Eye (tissue), 1 donor: ENCODE measurements around the gene PODN.

Source experiments
- DNase-seq: peaks from one replicate; pipeline ENCODE4 v3.0.0-alpha.2; 2015

PODN gene

GRCh38 chr1:53116933-53117600, 55.1 kb downstream of the PODN start:
- no peak for DNase-seq

GRCh38 chr1:53117836-53118235, 55.8 kb downstream of the PODN start:
- DNase-seq = no peak

DNA sequence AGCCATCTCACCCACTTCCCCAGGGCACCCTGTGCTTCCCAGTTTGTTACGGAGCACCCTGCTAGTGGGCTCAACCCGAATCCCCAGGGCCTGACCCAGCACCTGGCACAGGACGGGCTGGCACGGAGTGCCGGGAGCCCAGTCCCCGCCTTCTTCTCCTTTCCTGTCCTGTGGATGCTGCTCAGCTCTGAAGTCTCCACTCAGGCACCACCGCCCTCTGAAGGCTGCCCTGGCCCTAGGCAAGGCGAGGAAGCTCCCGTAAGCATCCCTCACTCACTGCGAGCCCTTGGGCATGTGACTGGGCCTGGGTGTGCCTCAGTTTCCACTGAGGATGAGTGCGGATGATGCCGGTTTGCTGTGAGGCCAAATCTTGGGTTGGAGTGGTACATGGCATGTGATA, 58.6 kb downstream of the PODN start:
- DNase-seq = no peak

DNA sequence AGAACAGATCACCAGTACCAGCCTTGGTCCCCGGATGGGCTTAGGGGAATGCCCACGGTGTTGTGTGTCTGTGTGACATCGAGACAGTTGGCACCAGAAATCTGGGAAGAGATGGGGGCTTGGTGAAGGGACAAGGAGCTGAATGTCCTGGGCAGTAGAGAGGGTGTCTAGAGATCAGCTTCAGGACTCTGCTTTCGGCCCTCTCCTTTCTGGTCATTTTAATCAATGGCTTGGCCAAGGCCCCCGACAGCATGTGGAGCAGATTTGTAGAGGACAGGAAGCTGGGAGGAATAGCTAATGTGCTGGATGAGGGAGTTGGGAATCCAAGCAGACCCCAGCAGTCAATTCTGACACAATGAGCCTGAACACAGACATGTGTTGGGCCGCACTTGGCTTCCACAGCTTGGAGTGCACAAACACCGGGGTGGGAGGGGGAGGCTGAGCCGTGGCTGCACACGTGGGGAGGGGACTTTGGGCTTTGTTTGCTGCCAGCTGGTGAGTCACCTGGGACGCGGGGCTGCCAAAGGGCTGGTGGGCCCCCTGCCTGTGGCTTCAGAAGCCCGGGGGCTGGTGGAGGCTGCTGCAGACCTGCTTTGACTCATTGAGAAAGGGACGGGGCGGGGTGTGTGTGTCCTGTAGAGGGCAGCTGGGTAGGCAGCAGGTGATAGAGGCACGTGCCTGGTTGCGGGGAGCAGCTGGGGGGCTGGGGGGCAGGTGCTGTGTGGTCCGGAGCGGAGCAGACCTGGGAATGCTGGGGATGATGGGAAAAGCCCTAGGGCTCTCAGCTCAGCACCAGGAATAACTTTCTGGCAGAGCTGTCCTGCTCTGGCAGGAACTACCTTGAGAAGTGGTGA, 59.5 kb downstream of the PODN start:
- peak; percentile 88 for DNase-seq

DNA sequence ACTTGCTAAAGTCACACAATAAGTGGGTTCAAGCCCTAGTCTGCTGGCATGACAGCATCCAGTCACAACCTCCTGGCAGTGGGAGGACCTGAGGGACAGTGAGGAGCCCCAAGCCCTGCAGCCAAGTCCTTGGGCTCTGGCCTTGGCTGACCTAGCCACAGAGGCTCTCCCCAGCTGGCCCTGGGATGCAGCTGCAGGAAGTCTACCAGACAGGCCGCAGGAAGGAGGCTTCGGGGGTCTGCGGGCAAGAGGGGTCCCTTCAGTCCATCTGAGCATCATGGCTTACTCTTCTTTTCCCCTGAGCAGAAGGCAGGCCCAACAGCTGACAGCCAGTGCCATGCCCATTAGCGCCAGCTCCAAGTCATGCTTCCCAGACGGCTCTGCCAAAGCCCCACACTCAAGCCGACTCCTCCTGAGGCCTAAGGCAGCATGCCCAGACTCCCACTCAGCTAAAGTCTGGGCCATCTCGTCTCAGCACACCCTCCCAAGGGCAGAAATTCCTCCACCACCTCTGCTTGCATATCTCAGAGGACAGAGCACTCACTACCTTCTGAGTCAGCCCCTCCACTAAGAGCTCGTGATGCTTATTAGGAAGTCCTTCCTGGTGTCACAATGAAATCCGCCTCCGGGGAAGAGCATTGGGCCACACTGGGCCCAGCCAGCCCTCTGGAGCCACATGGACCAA, 60.3 kb downstream of the PODN start:
- DNase-seq = no peak

GRCh38 chr1:53122961-53123413, 61.0 kb downstream of the PODN start:
- no peak for DNase-seq

- DNase-seq = peak; percentile 60
These were observed 61.6 kb downstream of the PODN start for GRCh38 chr1:53123453-53124140.

- DNase-seq = no peak
These were observed 63.1 kb downstream of the PODN start for GRCh38 chr1:53125122-53125521.

DNA sequence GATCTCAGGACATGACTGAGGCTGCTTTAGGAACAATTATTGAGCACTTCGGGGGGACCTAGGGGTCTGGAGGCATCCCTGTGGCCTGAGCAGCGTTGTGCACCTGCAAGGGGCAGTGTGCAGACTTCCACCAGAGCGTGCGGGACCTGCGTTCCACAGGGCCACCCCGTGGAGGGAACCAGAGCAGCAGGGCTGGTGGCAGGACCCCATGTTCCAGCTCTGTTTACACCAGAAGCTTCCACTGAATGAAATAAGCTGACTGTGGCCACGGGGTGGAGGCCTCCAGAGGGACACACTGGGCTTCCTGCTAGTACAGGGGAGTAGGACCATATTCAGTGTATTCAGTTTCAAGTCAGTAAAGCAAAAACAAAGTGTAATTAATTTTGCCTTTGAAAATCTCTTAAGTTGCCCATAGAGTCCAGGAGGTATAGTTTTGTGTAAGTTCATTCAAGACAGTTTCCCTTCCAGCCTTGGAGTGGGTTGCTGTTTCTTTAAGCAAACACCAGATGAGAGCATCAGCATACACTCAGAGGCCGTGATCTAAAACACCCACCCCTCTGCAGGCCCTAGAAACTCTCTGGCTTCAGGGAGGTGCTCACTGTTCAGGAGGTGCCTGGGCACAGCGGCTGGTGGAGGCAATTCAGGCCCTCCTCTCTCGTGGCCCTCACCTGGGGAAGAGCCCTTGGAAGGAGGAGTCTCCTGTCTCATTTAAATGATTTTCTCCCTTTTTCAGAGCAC, 63.8 kb downstream of the PODN start:
- no peak for DNase-seq

GRCh38 chr1:53126495-53126894, 64.5 kb downstream of the PODN start:
- DNase-seq = no peak

DNA sequence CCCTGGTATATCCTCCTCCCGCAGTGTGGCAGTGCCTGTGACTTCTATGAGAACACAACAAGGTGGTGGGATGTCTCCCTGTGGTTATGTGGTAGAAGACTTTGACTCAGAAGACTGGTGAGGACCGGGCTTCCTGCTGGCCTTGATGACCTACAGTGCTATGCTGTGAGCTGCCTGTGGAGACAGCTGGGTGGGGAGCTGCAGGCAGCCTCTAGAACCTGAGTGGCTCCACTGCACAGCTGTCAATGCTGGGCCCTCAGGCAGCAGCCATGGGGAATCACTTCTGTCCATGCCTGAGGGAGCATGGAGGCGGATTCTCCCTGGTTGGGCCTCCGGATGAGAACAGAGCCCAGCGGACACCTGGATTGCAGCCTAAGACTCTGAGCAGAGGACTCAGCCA, 65.5 kb downstream of the PODN start:
- DNase-seq = no peak

GRCh38 chr1:53128401-53128800, 66.4 kb downstream of the PODN start:
- no peak for DNase-seq

DNA sequence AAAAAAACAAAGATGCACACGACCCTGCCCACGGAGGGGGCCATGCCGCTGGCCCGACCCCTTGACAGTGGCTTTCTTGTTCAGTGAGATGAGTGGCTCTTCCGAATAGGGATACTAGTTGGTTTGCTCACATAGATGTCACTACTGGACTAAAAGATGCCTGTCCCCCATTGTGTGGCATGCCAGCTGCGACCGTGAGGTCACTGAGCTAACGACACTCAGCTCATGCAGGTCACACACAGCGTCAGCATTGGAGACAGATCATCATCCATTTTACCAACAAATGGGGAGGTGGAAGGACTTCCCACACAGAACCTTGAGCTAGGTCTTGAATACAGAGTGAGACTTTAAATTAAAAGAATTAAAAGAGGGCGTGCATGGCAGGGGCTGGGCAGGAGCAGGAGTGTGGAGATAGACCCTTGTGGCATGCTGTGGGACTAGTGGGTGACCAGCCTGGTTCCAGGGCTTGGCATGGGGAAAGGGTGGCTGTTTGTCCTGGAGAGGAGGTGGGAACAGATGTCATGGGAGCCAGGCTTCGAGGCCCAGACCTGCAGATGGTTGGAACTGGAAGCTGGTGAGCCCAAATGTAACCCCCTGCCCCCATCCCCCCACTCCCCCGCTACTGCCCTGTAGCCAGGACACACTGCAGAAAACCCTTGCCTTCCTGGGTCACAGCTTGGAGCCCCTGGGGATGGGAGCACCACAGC, 68.0 kb downstream of the PODN start:
- peak; percentile 76 for DNase-seq

GRCh38 chr1:53130598-53130877, 68.5 kb downstream of the PODN start:
- no peak for DNase-seq

DNA sequence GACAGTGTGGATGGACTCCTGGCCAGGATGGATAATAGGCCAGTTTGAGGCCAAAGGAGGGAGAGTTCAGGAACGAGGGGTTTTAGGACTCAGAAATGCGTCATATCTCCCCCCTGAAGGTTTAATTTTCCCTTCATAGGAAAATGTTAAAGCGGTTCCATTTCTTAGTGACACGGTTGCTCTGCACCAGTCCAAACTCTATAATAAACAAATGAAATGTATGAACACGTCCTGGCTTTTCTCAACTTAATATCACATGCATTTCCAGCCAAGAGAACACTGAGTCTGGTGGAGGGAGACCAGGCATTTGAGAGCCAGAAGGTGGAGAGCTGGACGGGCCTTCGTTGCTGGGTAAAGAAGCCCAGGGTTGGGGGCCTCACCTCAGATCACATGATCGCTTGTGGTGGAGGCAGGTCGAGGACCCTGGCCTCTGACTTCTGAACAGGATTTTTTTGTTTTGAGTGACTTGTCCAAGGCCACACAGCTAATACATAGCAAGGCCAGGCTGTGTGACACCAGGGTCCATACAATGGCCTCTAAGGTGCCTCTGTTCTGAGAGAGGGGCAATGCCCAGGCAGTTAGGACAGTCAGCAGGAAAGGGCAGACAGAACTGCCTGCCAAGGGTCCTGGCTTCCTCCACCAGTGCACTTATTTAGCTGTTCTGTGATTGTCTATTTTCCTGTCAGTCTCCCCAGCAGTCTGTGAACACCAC, 69.0 kb downstream of the PODN start:
- DNase-seq = no peak

- DNase-seq = no peak
These were observed 69.6 kb downstream of the PODN start for GRCh38 chr1:53131590-53131938.

DNA sequence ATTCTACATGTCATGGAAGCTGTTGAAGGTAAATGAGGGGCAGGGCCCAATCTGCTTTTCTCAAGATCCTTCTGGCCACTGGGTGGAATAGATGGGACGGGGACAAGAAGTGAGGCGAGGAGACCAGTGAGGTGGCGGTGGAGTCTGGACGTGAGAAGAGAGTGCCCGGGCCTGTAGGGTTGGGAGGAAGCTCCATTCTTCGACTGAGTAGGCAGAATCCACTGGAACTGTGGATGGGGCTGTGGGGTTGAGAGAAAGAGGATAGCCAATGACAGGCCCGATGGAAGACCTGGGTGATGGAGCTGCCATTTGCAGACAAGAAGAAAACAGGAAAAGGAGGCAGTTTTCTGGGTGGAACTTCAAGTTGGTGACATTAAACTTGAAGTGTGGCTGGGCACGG, 70.2 kb downstream of the PODN start:
- DNase-seq = no peak

DNA sequence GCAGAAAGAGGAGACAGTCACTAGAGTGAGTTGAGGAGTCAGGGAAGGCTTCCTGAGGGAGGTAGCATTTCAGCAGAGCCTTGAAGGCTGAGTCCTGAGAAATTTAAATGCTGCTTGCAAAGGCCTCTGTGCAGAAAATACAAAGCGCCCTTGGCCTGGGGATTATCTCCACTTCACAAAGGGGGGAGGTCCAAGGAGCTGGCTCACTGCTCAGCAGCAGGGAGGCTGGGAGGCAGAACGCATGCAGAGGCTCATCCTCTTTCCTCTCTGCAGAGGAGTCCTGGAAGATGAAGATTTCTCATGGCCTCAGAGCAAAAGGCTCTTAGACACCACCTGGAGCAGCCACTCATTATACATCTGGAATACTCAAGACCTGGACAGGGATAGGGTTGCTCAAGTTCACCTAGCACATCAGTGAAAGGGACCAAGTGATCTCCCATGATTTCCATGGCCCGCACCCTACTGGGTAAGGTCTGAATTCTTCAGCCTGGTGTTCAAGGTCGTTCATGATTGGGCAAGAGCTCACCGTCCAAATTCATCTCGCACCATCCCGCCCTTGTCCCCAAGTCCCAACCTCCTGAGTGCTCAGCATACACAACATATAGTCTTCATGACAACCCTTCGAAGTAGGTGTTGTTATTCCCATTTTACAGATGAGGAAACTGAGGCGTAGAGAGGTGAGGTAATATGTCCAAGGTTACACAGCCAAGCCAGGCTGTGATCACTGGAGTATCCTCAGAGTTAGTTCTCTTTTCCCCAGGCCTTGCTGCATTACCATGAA, 71.4 kb downstream of the PODN start:
- DNase-seq = no peak

DNA sequence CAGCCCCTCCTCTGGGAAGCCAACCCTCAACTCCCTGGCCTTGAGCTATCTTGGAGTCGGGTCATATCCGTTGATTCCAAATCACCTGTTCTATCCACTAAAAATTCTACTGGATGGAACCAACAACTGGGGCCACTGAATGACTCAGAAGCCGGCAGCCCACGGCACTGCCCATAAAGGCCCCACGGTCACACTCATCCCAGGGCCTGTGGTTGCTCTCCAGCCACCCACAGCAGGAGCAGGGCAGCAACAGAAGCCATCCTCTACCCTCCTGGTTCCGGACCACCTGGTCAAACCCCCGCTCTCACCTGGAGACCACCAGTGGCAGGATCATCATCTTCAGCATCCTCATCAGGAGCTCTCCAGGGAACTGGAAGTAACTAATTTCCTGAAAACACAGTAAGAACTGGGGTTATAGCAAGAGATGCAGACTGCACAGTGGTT, 72.1 kb downstream of the PODN start:
- no peak for DNase-seq
